Small intestine (tissue), 7 donors: ENCODE data around the gene SSTR5. TPM values are rescaled to one million over a fixed set of nuclear protein-coding genes. Genes with fewer than 3 reads are reported as not detected.

Experiments
- DNase-seq, 2 donors: peaks; one replicate each; pipeline versions ENCODE4 v3.0.0 to v3.0.0-alpha.2; 2013
- FAIRE-seq: peaks from 2 replicates; lab custom pipeline; 2012; peaks lifted over from hg19 to GRCh38; lab: Jason Lieb, UNC
- H3K27ac ChIP-seq, 3 donors: one replicate each; pipeline ENCODE4 v1.5.1; 2013; ENCODE audit warnings: low read length in 2 of 3, mild to moderate bottlenecking in 2 of 3, control low read depth in 1 of 3, inconsistent platforms in 1 of 3, low read depth in 1 of 3, moderate library complexity in 1 of 3
- H3K27me3 ChIP-seq, 3 donors: one replicate each; pipeline ENCODE4 v1.6.1; 2013; ENCODE audit warnings: low read length in 3 of 3, inconsistent platforms in 1 of 3; ENCODE audit not compliant: control insufficient read depth in 3 of 3, insufficient read depth in 3 of 3
- H3K36me3 ChIP-seq, 3 donors: one replicate each; pipeline ENCODE4 v1.6.1; 2013; ENCODE audit warnings: low read length in 3 of 3, inconsistent platforms in 1 of 3, low read depth in 1 of 3, mild to moderate bottlenecking in 1 of 3, moderate library complexity in 1 of 3; ENCODE audit not compliant: control insufficient read depth in 3 of 3, insufficient read depth in 2 of 3
- H3K4me1 ChIP-seq, 3 donors: one replicate each; pipeline ENCODE4 v1.6.1; 2013; ENCODE audit warnings: low read length in 2 of 3, inconsistent platforms in 1 of 3, low read depth in 1 of 3, mild to moderate bottlenecking in 1 of 3, moderate library complexity in 1 of 3; ENCODE audit not compliant: control insufficient read depth in 3 of 3, insufficient read depth in 2 of 3
- H3K4me3 ChIP-seq, 3 donors: one replicate each; pipeline ENCODE4 v1.5.1; 2013; ENCODE audit warnings: low read length in 3 of 3, control low read depth in 1 of 3, inconsistent platforms in 1 of 3, low read depth in 1 of 3, mild to moderate bottlenecking in 1 of 3, moderate library complexity in 1 of 3
- H3K9me3 ChIP-seq, 2 donors: one replicate each; pipeline ENCODE4 v1.6.1; 2013; ENCODE audit warnings: low read depth in 1 of 2, low read length in 1 of 2; ENCODE audit not compliant: control insufficient read depth in 2 of 2, insufficient read depth in 1 of 2
- WGBS, 3 donors: extraction: QIAGEN DNeasy Blood & Tissue Kit; methylation state at CpG; one replicate each; pipeline ENCODE4 v1.1.7; 2013; 5-methylcytosine and 5-hydroxymethylcytosine counted together
- polyA plus RNA-seq, 4 donors: library from polyadenylated mRNA; stranded (reverse) in 3 of 4; unstranded in 1 of 4; fragments of 200-250 nt in 3 of 4; fragments of 120-200 nt in 1 of 4; gene quantifications; one replicate each; pipeline versions ENCODE4 v1.2.1 to v1.2.3, GENCODE V29; 2013
- donor health status: healthy with polysubstance abuse.
- donor health status: control.
- donor health status: control.
- donor health status: Bipolar disorder and iron deficiency.
- donor health status: healthy.

The SSTR5 gene
- polyA plus RNA-seq, 4 donors, result 0.24 to 0.87 TPM; not detected in 2

- no peaks in the 10 kb centered on the region for H3K4me1 ChIP-seq
- 15 to 38% (median 21%) methylated on average over 38 to 42 of the region's 42 CpGs for WGBS, 3 donors
- no peak overlapping the region for H3K27ac ChIP-seq
- H3K27me3 ChIP-seq, result peaks cover 0 to 55% (median 1%) of the 10 kb centered on the region in 3 donors
- FAIRE-seq (no peak), DNase-seq (no peak)
- H3K4me3 ChIP-seq, result no peak overlapping the region
- no peaks in the 10 kb centered on the region for H3K9me3 ChIP-seq
- H3K36me3 ChIP-seq, result no peaks in the 10 kb centered on the region
Observed at GRCh38 chr16:1108299-1109252, 36.0 kb downstream of the SSTR5 start.

DNA sequence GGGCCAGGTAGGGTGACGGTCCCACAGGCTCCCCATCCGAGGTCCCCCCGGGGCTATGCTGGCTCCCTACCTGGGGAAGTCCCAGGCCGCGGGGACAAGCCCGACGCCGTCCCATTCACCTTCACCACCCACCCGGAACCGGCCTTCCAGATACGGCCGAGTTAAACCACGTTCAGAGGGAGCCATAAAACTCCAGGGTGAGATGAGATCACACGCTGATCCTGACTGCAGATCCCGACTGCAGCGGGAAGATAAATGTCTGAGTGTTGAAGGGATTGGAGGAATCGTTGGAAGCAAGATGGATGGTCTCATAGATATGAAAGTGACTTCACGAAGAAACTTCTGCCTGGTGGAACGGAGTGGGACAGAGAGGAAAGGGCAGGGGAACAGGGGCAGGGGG lies 37.1 kb downstream of the SSTR5 start:
- Histone ChIP-seq H3K9me3 (no peaks in the 10 kb centered on the region), H3K4me3 (no peak overlapping the region), H3K27me3 (peaks cover 0 to 52% (median 1%) of the 10 kb centered on the region in 3 donors), H3K27ac (no peak overlapping the region), H3K36me3 (no peaks in the 10 kb centered on the region), H3K4me1 (no peaks in the 10 kb centered on the region)
- WGBS, 3 donors, result 7 to 32% (median 17%) methylated on average over 19 of the region's 19 CpGs
- FAIRE-seq (no peak), DNase-seq (no peak)

- 43 to 62% (median 53%) methylated on average over 26 of the region's 26 CpGs for WGBS, 3 donors
- Histone ChIP-seq H3K9me3 (no peaks in the 10 kb centered on the region), H3K27ac (no peak overlapping the region), H3K27me3 (peaks cover 0 to 42% (median 3%) of the 10 kb centered on the region in 3 donors), H3K4me1 (no peaks in the 10 kb centered on the region), H3K4me3 (no peak overlapping the region), H3K36me3 (no peaks in the 10 kb centered on the region)
- FAIRE-seq, result no peak
- no peak for DNase-seq
Observed at GRCh38 chr16:1112506-1113184, 40.1 kb downstream of the SSTR5 start.

GRCh38 chr16:1113489-1113888 lies 40.9 kb downstream of the SSTR5 start:
- 69 to 80% (median 77%) methylated on average over 13 to 16 of the region's 16 CpGs for WGBS, 3 donors
- Histone ChIP-seq H3K36me3 (no peaks in the 10 kb centered on the region), H3K27me3 (peaks cover 3 to 33% (median 3%) of the 10 kb centered on the region in 3 donors), H3K4me1 (no peaks in the 10 kb centered on the region), H3K4me3 (no peak overlapping the region), H3K9me3 (no peaks in the 10 kb centered on the region), H3K27ac (no peak overlapping the region)
- DNase-seq, result no peak
- no peak for FAIRE-seq

DNA sequence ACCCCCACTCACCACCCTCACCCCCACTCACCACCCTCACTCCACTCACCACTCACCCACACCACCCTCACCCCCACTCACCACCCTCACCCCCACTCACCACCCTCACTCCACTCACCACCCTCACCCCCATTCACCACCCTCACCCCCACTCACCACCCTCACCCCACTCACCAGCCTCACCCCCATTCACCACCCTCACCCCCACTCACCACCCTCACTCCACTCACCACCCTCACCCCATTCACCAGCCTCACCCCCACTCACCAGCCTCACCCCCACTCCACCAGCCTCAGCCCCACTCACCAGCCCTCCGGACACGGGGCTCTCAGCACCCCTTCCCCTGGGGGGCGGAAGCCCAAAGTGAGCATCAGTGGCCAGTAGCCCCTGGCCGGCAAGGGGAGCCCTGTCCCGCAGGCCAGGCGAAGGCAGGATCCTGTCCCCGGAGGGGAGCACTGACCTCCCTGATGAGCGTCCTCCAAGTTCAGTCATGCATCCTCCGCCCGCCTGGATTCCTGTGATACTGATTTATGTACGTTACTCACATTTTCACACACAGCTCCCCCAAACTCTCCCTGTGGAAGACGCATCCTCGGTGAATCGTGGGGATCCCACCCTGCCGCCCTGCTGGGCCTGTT lies 41.5 kb downstream of the SSTR5 start:
- H3K9me3 ChIP-seq, result no peaks in the 10 kb centered on the region
- H3K27me3 ChIP-seq, result peaks cover 3 to 29% (median 4%) of the 10 kb centered on the region in 3 donors
- H3K4me1 ChIP-seq, result no peaks in the 10 kb centered on the region
- H3K4me3 ChIP-seq, result no peak overlapping the region
- FAIRE-seq, result no peak
- DNase-seq, result no peak
- no peaks in the 10 kb centered on the region for H3K36me3 ChIP-seq
- 81 to 87% (median 84%) methylated on average over 14 to 15 of the region's 15 CpGs for WGBS, 3 donors
- H3K27ac ChIP-seq, result no peak overlapping the region

GRCh38 chr16:1116693-1117077 lies 44.1 kb downstream of the SSTR5 start:
- Histone ChIP-seq H3K4me3 (no peak overlapping the region), H3K9me3 (no peaks in the 10 kb centered on the region), H3K36me3 (no peaks in the 10 kb centered on the region), H3K27ac (no peak overlapping the region), H3K4me1 (no peaks in the 10 kb centered on the region), H3K27me3 (peaks cover 3 to 21% (median 4%) of the 10 kb centered on the region in 3 donors)
- FAIRE-seq (no peak), DNase-seq (no peak)
- 50 to 62% (median 55%) methylated on average over 12 to 16 of the region's 16 CpGs for WGBS, 3 donors

DNA sequence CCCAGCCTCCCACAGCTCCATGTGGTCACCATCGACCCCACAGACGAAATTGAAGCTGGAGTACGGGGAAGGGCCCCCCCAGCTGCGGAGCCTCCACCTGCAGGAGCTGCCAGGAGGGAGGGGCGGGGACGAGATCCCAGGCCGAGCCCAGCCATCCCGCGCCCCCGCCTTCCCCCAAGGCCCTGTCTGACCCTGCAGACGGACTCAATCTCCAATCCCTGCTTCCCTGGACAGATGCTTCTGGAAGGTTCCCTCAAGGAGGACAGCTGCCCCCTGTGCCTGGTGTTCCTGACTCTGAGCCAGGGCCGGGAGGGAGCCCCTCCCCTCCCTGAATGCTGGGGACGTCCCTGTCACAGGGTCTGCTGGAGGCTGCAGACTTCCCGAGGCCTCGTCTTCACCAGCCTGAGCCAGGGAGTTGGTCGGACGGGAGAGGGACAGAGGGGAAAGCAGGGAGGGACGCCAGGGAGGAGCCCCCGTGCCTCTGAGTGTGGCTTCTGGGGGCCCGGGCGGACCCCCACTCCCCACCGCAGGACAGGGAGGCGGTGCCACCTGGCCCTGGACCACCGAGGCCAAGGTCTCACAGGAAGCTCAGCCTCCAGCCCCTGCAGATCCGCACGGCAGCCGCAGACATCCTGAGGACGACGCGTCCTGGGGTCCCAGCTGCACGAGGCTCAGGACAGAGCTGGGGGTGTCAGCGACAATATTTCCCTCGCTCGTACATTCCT lies 44.8 kb downstream of the SSTR5 start:
- Histone ChIP-seq H3K4me3 (no peak overlapping the region), H3K9me3 (no peaks in the 10 kb centered on the region), H3K36me3 (no peaks in the 10 kb centered on the region), H3K4me1 (no peaks in the 10 kb centered on the region), H3K27ac (no peak overlapping the region), H3K27me3 (peaks cover 3 to 16% (median 4%) of the 10 kb centered on the region in 3 donors)
- DNase-seq, result no peak
- 48 to 59% (median 53%) methylated on average over 29 to 34 of the region's 34 CpGs for WGBS, 3 donors
- no peak for FAIRE-seq

DNA sequence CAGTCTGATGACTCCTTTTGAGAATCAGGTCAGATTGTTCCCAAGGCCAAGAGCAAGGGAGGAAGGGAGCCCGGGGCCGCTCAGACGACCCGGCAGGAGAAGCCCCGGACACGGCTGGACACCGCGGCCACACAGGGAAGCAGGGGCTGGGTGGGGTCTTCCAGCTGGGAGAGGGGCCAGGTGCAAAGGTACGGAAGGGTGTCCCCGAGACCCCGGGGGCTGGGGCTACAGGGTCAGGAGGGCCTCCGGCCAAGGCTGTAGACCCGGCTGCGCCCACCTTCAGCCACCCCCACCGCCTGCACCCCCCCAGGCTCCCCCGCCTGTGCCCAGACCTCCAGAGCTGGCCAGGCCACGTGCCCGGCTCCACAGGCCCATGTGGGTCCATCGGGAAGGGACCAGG lies 45.4 kb downstream of the SSTR5 start:
- WGBS, 3 donors, result 82 to 85% (median 84%) methylated on average over 17 to 19 of the region's 19 CpGs
- no peak for FAIRE-seq
- peaks cover 3 to 10% (median 4%) of the 10 kb centered on the region in 3 donors for H3K27me3 ChIP-seq

More for the DNA sequence above, 45.4 kb downstream of the SSTR5 start:
- no peak overlapping the region for H3K4me3 ChIP-seq
- H3K4me1 ChIP-seq, result no peaks in the 10 kb centered on the region
- no peak overlapping the region for H3K27ac ChIP-seq
- no peaks in the 10 kb centered on the region for H3K36me3 ChIP-seq
- DNase-seq, result no peak
- H3K9me3 ChIP-seq, result no peaks in the 10 kb centered on the region
